Fibroblast of peridontal ligament (primary cell): ENCODE data around the gene MTF1.

Source experiments
- DNase-seq: peaks from one replicate; pipeline ENCODE4 v3.0.0-alpha.2; 2010; ENCODE audit errors: extremely low read depth

Gene MTF1

GRCh38 chr1:37867784-37868183 is 8.4 kb upstream of the MTF1 start:
- DNase-seq = no peak

DNA sequence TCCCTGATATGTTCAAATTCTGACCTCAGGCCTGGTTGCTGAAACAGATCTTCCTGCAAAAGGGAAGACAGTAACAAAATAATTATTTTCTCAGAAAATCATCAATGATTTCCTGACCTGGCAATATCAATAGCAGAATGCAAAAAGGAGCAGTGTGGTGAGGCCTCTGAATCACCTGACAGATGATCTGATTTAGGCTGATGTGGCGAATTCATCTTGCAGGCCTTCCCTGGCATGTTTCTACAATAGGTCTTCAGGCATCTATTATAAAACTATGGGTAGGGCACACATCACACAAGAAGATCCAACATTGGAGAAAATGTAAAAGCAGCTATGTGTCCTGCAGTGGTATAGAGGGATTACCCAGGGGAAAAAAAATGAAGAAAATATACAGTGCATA is 7.1 kb upstream of the MTF1 start:
- no peak for DNase-seq

GRCh38 chr1:37865348-37866120 is 6.1 kb upstream of the MTF1 start:
- peak; percentile 33 for DNase-seq

DNA sequence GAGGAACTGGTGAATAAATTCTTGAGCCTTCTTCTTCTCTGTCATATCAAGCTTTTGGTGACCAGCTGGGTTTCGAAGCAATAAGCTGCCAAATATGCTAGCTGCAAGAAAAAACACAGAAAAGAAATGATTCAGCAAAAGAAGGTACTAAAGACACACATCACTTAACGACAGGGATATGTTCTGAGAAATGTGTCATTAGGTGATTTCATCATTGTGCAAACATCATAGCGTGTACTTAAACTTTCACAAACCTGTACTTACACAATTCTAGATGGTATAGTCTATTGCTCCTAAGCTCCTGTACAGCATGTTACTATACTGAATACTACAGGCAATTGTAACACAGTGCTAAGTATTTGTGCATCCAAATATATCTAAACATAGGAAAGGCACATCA is 2.9 kb upstream of the MTF1 start:
- no peak for DNase-seq

- DNase-seq = no peak
Observed at GRCh38 chr1:37861151-37861550, 1.8 kb upstream of the MTF1 start.

DNA sequence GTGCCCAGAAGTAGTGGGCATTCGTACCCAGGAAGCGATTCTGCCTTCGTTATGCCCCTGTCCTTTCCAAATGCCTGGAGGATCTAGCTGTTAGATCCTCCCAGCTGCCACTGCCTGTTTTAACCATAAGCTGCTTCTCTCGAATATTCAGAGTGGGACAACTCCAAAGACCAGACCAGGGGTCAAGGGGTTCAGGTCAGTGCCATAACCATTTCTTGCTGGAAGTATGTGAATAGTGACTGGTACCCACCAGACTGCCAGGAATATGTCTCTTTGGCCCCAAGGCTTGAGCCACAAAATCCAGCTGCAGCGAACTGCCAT is 914 bp upstream of the MTF1 start:
- no peak for DNase-seq

GRCh38 chr1:37858931-37859506 is 373 bp downstream of the MTF1 start:
- peak; percentile 29 for DNase-seq

GRCh38 chr1:37854406-37854805 is 5.0 kb downstream of the MTF1 start:
- no peak for DNase-seq

DNA sequence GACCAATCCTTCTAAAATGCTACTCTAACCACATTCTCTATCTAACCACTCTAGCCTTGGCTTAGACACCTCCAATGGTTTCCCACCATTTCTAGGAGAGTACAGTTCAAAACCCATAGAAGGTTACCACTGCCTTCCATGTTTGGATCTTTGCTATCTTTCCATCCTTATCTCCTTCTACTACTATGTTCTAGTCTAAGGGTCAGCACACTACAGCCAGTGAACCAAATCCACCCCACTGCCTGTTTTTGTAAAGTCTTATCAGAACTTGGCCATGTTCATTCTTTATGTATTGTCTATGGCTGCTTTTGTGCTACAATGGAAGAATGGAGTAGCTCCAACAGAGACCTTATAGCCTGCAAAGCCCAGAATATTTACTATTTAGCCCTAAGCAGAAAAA is 6.2 kb downstream of the MTF1 start:
- no peak for DNase-seq

GRCh38 chr1:37851782-37852210 is 7.6 kb downstream of the MTF1 start:
- peak; percentile 19 for DNase-seq

- no peak for DNase-seq
Observed at GRCh38 chr1:37851262-37851661, 8.1 kb downstream of the MTF1 start.

GRCh38 chr1:37850352-37850955 is 8.9 kb downstream of the MTF1 start:
- peak; percentile 37 for DNase-seq

DNA sequence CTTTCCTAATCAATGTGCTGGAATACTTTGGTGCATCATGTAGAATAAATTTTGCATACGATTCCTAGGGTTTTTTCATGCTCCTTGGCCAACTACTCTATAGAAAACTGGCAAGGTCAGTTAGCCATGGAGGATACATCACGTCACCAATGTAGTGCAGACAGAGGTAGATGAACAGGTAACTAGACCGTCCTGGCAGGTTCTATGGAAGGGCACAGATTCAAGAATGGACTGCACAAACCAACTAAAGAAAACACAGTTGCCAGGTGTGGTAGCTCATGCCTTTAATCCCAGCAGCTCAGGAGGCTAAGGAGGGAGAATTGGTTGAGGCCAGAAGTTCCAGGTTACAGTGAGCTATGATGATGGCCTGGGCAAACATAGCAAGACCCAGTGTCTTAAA is 9.9 kb downstream of the MTF1 start:
- DNase-seq = no peak

DNA sequence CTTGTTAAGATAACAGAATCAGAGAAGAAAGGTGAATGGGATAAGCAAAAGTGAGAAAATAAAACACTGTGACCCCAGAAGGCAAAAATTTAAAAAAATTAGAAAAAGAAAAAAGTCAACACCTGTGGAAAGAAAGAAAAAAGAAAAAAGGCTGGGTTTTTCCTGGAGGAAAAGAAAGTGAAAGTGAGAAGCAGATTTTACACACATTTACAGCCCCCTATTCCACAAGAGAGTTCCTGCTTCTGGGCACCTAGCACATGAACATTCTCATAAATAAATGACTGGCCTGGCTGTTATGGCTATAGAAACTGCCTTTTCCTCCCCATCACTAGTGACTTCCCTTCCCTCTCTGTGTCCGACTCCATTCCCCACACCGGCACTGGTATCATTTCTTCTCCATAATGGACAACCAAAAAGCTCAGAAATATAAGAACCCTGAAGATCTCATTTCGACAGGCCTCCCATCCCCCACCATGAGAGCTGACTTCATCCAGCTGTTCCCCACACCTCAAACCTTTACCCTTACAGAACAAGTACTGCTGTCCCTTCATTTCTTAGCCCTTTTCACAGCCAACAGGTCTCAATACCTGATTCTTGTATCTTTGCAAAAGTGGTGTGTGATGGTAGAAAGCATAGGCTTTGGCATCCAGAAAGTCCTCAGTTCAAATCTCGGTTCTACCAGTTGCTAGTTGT is 12.6 kb downstream of the MTF1 start:
- no peak for DNase-seq

DNA sequence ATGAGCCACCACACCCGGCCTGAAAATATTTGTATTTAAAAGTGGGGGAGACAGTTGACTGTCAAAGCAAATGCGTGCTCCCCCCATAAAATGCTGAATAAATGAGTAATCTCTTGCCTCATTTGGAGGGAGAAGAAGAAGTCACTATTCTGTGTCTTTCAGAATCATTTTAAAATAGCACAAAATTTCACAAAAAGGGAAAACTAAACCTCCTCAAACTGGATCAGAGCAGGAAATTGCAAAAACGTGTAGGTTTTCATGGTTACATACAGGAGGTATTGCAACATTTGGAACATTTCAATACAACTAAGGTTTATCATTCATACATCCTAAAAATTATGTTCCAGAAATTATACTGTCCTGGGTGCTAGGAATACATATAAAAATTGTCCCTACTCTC is 13.6 kb downstream of the MTF1 start:
- DNase-seq = no peak

GRCh38 chr1:37845049-37845646 is 14.2 kb downstream of the MTF1 start:
- no peak for DNase-seq

DNA sequence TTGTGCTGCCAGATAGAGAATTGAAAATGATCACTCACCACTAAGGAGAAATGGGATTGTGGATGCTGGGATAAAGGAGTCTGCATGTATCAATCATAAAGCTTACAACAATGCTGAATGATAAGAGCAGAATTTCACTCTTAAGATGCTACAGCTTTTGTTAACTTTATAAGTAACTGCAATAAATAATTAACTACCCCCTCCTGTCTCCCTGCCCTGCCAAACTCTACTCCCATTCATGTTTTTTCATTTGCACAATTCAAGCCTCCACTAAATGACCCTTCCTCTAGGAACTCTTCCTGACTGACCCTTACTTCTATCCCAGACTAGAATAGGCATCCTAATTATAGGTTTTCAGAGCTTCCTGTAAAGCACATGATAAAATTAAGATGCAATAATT is 14.9 kb downstream of the MTF1 start:
- DNase-seq = no peak

- no peak for DNase-seq
Observed at GRCh38 chr1:37841652-37842051, 17.7 kb downstream of the MTF1 start.

DNA sequence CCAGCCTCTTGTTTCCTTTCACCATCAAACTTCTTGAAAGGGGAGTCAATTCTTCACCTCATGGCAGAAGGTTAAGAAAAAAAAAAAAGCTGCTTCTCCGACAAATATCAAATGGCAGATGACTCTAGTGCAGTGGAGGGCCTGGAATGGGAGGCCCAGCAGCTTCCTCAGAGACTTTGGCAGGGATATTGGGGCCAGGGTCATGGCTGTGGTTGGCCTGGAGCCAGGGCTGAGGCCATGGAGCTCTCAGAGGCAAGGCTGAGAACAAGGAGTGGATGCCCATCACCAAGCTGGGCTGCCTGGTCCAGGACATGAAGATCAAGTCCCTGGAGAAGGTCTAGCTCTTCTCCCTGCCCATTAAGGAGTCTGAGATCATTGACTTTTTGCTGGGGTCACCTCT is 18.7 kb downstream of the MTF1 start:
- DNase-seq = no peak

DNA sequence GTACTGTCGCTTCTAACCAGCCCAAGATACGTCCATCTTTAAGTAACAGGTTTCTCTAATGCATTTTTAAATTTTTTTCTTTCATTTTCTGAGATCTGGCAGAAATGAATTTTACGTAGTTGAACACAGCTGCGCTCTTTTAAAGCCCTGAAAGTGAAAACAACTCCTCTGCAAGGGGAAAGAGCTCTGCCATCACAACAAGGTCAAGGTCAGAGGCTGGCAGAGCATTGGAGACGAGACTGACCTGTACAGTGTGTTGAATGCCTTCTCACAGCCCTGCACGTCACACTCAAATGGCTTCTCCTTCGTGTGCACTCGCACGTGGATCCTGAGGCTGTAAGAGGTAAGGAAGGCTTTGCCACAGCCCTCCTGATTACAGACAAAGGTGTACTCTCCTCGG is 19.7 kb downstream of the MTF1 start:
- no peak for DNase-seq

DNA sequence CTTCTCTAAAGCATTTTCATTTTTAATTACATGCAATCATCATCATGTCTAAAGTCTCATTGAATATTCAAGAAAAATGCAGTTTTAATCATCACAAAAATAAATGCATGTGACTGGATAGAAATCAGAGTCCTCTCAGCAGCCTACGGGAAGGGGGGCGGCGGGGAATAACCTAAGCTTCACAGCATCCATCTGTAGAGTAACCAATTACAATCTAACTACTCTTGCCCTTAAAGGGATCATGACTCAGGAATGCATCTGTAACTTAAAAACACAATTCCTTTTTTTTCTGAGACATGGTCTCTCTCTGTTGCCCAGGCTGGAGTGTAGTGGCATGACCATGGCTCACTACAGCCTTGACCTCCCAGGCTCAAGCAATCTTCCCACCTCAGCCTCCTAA is 22.6 kb downstream of the MTF1 start:
- DNase-seq = no peak

GRCh38 chr1:37831809-37832208 is 27.6 kb downstream of the MTF1 start:
- no peak for DNase-seq

DNA sequence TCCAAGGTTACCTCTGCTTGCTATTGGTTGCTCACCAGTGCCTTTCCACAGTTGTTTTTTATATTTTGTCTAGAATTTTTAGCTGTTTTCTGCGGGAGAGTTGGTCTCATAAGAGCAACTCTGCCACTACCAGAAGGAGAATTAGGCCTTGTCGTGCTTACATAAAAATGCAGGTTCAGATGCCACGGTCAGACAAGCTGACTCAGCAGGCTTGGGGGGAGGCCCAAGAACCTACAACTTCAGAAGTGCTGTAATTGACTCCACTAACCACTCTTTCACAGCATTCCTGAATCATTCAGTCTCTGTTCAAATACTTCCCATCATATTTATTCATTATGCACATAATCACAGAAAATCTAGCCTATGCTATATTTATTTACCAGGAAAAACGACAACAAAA is 28.3 kb downstream of the MTF1 start:
- DNase-seq = no peak
